ENCODE measurements around the gene RTKN2.

GRCh38 chr10:62224606-62225005 is 44.0 kb downstream of the RTKN2 start:
- TF ChIP-seq TAF1 (IDR thresholded peaks at IDR 0.05; ENCODE audit: borderline replicate concordance, insufficient read depth, low read length), result no peak
- TF ChIP-seq POLR2AphosphoS5 (IDR thresholded peaks at IDR 0.05; ENCODE audit: low read depth, low read length), result no peak
- no peak for TF ChIP-seq REST (IDR thresholded peaks at IDR 0.05; ENCODE audit: insufficient read depth in 1 of 2, low read depth in 2 of 2, low read length in 2 of 2)
- TF ChIP-seq SIN3A (IDR thresholded peaks at IDR 0.05; ENCODE audit: borderline replicate concordance, insufficient read depth, low read length), result no peak

Measured in PFSK-1 (cell line).